ENCODE measurements around the gene TRIM3. TPM values are rescaled to one million over a fixed set of nuclear protein-coding genes. Genes with fewer than 3 reads are reported as not detected.
A peak's percentile ranks its signal among the peaks of the same experiment; 100 is the strongest.

Gene TRIM3
- total RNA-seq, 2 donors from 2014 or later: 7.1 to 19.5 TPM

DNA sequence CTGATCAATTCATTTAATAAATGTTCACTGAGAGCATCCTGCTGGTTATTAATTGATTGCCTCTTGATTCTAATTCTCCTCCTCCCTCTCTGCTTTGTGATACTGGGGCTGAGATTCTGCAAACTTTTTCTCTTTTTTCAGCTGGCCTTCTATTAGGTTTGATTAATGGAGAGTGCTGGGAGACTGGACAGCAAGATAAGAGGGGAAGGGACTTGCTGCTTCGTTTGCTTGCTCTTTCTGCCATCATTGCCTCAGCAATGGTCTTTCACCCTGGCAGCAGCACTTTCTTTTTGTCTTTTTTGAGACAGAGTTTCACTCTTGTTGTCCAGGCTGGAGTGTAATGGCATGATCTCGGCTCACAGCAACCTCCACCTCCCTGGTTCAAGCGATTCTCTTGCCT is 30.4 kb upstream of the TRIM3 start:
- no peaks in the 10 kb centered on the region for H3K4me1 ChIP-seq
- no peak overlapping the region for H3K4me3 ChIP-seq
- no peak for TF ChIP-seq CTCF (IDR thresholded peaks at IDR 0.05)
- no peaks in the 10 kb centered on the region for H3K27me3 ChIP-seq
- no peak overlapping the region for H3K27ac ChIP-seq
- H3K36me3 ChIP-seq: peaks cover 10% of the 10 kb centered on the region
- DNase-seq (ENCODE audit: low spot score): no peak
- no peaks in the 10 kb centered on the region for H3K9me3 ChIP-seq

DNA sequence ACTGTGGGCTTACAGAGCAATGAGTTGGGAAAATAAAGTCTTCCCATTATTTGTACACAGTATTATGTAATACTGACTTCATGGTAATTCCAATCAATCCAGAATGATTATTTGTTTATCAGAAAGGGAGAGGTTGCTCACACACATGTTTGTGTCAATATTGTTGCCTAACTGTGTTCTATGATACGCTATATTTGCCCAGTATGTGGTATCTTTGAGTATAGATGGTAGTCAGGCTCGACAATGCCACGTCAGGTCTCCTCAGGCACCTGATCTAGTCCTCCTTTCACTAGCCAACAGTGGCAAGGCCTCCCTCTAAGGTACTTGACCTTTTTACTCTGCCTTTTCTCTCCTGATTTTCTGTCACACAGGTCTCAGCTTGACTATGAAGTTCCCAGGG is 28.6 kb upstream of the TRIM3 start:
- Histone ChIP-seq H3K36me3 (peaks cover 5% of the 10 kb centered on the region), H3K27ac (no peak overlapping the region)
- TF ChIP-seq CTCF (IDR thresholded peaks at IDR 0.05): no peak

DNA sequence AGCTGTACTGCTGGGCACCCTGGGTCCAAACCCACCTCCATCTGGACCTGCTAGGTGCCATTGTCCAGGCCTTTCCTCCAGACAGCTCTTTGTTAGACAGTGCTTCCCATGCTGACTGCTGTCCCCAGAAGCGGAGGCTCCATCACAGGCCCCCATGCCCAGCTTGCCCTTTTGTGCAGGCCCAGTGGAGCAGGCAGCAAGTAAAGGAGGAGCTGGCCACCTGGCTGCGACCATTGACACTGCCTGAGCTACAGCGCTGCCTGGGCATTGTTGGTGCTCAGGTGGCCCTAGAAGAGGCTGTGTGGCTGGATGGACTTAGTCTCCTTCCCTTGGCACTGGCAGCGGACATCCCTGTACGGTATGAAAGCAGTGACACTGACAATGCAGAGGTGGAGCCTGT is 24.8 kb upstream of the TRIM3 start:
- Histone ChIP-seq H3K9me3 (no peaks in the 10 kb centered on the region), H3K4me3 (no peak overlapping the region), H3K36me3 (peaks cover 5% of the 10 kb centered on the region), H3K27ac (no peak overlapping the region), H3K27me3 (no peaks in the 10 kb centered on the region), H3K4me1 (no peaks in the 10 kb centered on the region)
- TF ChIP-seq CTCF (IDR thresholded peaks at IDR 0.05): no peak
- no peak for DNase-seq (ENCODE audit: low spot score)

More for the DNA sequence above, 28.6 kb upstream of the TRIM3 start:
- Histone ChIP-seq H3K27me3 (no peaks in the 10 kb centered on the region), H3K4me1 (no peaks in the 10 kb centered on the region), H3K9me3 (no peaks in the 10 kb centered on the region), H3K4me3 (no peak overlapping the region)
- no peak for DNase-seq (ENCODE audit: low spot score)

GRCh38 chr11:6498121-6498520 is 24.4 kb upstream of the TRIM3 start:
- Histone ChIP-seq H3K27ac (peak overlapping the region in 1 of 2 donors; percentile 6), H3K4me1 (no peaks in the 10 kb centered on the region), H3K4me3 (no peak overlapping the region), H3K9me3 (no peaks in the 10 kb centered on the region), H3K36me3 (peaks cover 5% of the 10 kb centered on the region), H3K27me3 (no peaks in the 10 kb centered on the region)
- peak; percentile 75 for DNase-seq (ENCODE audit: low spot score)
- TF ChIP-seq CTCF (IDR thresholded peaks at IDR 0.05): no peak

- DNase-seq (ENCODE audit: low spot score): no peak
Measured at GRCh38 chr11:6497069-6497839, 23.5 kb upstream of the TRIM3 start, which contains the start of gene DNHD1. TSS of gene DNHD1 (plus strand) at chr11:6497280. CDS start at chr11:6498216, 936 bp downstream.

More at GRCh38 chr11:6497069-6497839, 23.5 kb upstream of the TRIM3 start, which contains the start of gene DNHD1:
- Histone ChIP-seq H3K4me1 (no peaks in the 10 kb centered on the region), H3K27ac (peak within 1 kb of the TSS in 1 of 2 donors; percentile 6), H3K36me3 (peaks cover 9% of the 10 kb centered on the region), H3K9me3 (no peaks in the 10 kb centered on the region), H3K4me3 (peak within 1 kb of the TSS in 1 of 2 donors; percentile 20), H3K27me3 (no peaks in the 10 kb centered on the region)
- TF ChIP-seq CTCF (IDR thresholded peaks at IDR 0.05): no peak
